Right forelimb (tissue), 1 donor: Measurements from ENCODE around the gene ATP2C2.
A peak's percentile ranks its signal among the peaks of the same experiment; 100 is the strongest.

ENCODE experiments used
- DNase-seq: peaks from one replicate; pipeline ENCODE4 v3.0.0-alpha.2; 2018

Gene ATP2C2

GRCh38 chr16:84499638-84500037 is 131.3 kb downstream of the ATP2C2 start:
- DNase-seq = peak; percentile 11

- peak; percentile 18 for DNase-seq
These were observed 132.2 kb downstream of the ATP2C2 start for GRCh38 chr16:84500531-84500930.

GRCh38 chr16:84501077-84501735 is 132.9 kb downstream of the ATP2C2 start:
- DNase-seq = no peak

- DNase-seq = peak; percentile 38
These were observed 133.7 kb downstream of the ATP2C2 start for GRCh38 chr16:84502075-84502474.

GRCh38 chr16:84502581-84502980 is 134.2 kb downstream of the ATP2C2 start:
- DNase-seq = peak; percentile 6

GRCh38 chr16:84503751-84504395 is 135.5 kb downstream of the ATP2C2 start:
- no peak for DNase-seq

GRCh38 chr16:84504420-84505248 is 136.3 kb downstream of the ATP2C2 start, which contains the start of gene MEAK7:
MEAK7 (minus strand) TSS chr16:84504659; CDS start chr16:84498086, 6,573 bp downstream.
- DNase-seq = peak; percentile 100

GRCh38 chr16:84505249-84506187 is 137.2 kb downstream of the ATP2C2 start:
- DNase-seq = no peak

GRCh38 chr16:84507011-84507982 is 139.0 kb downstream of the ATP2C2 start:
- no peak for DNase-seq

- DNase-seq = peak; percentile 6
These were observed 140.2 kb downstream of the ATP2C2 start for GRCh38 chr16:84508502-84508901.

- peak; percentile 36 for DNase-seq
These were observed 141.0 kb downstream of the ATP2C2 start for GRCh38 chr16:84509032-84509950.

GRCh38 chr16:84511180-84511800 is 143.0 kb downstream of the ATP2C2 start:
- peak; percentile 93 for DNase-seq

- no peak for DNase-seq
These were observed 143.5 kb downstream of the ATP2C2 start for GRCh38 chr16:84511831-84512230.

GRCh38 chr16:84513123-84513522 is 144.8 kb downstream of the ATP2C2 start:
- no peak for DNase-seq

- no peak for DNase-seq
These were observed 145.3 kb downstream of the ATP2C2 start for GRCh38 chr16:84513666-84514065.
